ENCODE results near the gene PARP11. TPM values are rescaled to one million over a fixed set of nuclear protein-coding genes. Genes with fewer than 3 reads are reported as not detected.

PARP11 gene
- total RNA-seq, 1 donor from 2014 or later: 4.9 TPM

DNA sequence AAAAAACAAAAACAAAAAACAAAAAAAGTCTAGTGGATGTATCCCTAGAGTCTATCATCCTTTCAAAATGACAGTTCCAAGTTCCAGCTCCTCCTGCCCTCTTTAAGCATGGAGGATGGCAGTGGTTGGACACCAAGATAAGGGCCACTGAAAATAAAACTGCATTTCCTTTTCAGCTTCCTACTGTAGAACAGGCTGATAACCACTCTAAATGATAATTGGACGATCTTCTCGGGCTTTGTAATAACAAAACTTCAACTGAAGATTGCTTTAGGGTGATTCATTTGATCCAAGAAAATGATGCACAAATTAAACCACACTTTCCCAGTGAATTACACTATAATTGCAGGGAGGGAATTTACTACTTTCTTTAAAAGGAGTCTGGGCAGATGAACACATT lies 78.1 kb downstream of the PARP11 start:
- intact Hi-C loops (cut with DNase I): no loop called here
- DNase-seq (no peak), ATAC-seq (ENCODE audit: poor library complexity) (no peak)

DNA sequence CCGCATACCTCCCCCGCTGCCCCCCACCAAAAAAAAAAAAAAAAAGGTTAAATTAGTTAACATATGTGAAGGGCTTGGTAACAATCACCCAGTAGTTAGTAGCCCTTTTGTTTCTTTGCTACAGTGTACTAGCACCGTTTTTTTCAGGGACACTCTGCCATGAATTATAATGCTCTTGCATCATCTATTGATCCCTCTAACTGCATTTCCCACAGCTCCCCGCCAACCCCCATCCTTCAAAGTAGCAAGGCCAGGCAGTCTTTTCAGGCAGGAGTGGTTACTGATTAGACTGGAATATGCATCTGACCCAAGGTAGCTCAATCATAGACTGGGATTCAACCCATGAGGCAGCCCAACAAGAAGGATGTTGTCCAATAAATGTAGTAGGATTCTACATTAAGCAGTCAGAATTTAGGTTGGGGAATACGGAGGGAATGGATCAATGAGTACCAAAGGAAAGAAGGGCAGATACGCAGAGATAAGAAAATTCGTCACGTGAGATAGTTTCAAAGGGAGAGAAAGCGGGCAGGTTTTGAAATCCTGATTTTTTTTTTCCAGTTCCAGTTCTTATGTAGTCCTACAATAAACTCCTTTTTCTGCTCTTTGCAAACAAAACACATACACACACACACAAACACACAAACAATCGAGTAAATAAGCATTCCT lies 80.4 kb downstream of the PARP11 start:
- DNase-seq (no peak), ATAC-seq (ENCODE audit: poor library complexity) (no peak)
- intact Hi-C loops (cut with DNase I): no loop called here

DNA sequence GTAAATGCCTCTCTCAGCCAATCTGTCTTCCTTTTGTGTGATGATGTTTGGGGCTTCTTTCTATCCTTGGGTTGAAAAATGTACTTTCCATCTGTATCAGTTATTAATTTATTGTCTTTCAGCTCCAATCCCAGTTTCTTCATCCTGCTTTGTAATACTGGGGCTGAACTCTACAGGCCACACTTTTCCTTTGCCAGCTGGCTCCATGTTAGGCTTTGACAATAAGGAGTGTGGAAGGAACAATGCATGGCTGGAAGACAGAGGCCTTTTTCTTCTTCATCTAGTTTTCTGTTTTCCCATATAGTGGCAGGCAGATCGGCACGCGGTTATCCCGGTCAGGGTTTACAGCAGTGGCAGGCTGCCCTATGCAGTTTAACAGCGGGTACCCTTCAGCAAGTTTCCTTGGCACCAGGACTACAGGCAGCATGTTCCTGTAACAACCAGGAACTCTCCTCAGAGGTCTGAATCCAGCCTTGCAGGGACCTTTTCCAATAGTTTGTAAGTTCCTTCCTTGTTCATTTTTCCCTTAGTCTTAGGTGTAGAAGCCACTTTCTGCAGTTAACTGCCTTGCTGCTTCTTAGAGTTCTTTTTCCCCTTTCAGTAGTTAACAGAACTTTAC lies 81.8 kb downstream of the PARP11 start:
- DNase-seq (no peak), ATAC-seq (ENCODE audit: poor library complexity) (peak; percentile 67)
- intact Hi-C loops (cut with DNase I): no loop called here

DNA sequence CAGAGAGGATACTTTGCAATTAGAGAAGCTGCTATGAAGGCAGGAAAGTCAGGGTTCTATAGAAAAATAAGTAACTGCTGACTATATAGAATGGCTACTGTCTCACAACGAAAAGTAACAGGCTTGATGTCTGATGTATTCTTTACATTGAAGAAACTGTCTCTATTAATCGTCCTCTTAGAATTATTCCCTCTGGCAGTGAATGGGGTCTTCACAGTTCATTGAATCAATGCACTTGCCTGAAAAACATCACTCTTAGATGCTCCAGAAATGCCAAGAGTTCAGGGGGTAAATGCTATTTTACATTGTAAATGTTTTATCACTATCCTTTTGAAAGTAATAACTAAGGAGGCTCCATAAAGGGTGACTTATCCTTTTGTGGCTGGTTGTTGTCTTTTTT lies 82.6 kb downstream of the PARP11 start:
- intact Hi-C loops (cut with DNase I): no loop called here
- ATAC-seq (ENCODE audit: poor library complexity) (no peak), DNase-seq (no peak)

DNA sequence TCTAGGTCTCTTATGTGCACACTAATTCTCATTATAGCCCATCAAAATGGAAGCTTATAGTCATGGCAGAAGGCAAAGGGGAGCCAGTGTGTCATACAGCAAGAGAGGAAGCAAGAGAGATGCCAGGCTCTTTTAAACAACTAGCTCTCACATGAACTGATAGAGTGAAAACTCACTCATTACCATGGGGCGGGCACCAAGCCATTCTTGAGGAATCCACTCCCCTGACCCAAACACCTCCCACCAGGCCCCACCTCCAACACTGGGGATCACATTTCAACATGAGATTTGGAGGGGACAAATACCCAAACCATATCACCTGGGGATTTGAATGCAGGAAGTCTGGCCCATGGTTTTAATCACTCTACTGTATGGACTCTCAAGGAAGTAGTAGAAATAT lies 83.4 kb downstream of the PARP11 start:
- intact Hi-C loops (cut with DNase I): no loop called here
- no peak for ATAC-seq (ENCODE audit: poor library complexity)
- DNase-seq: no peak

DNA sequence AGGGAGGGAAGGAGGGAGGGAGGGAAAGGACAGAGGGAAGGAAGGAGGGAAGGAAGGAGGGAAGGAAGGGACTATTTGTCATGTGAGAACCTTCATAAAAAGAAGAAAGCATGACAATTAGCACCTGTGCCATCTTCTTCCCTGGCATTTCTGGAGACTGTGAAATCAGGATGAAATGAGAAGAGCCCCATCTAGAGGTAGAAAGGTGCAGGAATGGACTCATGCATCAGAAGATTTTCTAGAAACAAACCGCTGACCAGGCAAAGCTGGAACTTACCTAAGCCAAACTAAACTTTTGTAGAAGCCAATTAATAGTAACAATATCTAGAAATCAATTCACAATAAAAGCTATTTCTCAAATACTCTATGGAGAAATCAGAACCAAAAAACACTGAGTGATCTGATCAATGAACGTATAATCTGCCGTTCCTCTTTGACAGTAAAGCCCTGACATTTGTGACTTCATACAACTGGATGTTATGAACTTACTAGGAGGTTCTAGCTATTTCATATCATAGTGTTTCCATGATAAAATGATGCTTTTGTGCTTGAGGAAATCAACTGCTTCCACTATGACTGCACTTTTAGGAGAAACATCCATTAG lies 95.9 kb downstream of the PARP11 start:
- DNase-seq: no peak

DNA sequence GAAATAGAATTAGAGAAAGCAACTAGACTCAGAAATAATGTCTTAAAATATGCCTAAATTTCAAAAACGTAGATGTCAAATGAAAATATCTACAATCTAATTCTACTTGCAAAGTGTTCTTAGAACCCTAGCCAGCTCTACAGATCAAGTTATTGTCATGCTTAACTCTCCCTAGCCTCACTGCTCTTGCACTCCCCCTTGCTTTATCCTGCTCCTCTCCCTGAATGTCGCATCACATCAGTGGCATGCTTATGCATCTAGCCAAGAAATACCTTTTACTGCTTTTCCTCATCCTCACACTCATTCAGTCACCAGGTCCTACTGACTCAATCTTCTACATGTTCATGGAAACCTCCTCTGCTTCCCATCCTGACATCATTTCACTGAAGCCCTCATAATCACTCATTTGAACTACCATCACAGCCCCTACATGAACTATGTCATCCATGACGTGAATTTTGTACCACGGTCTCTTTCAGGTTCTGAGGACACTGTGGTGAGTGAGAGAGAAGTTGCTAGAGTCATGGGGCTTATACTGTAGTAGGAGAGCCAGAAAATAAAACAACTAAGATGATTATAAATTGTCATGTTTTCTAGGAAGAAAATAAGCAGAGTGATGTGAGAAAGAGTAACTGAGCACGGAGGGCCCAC lies 97.7 kb downstream of the PARP11 start:
- intact Hi-C loops (cut with DNase I): loop anchor here (2.0 to 10.0 kb wide), 3 partner anchors 91 to 473 kb away; no protein-coding TSS in a partner anchor
- ATAC-seq (ENCODE audit: poor library complexity) (no peak), DNase-seq (no peak)

More for the DNA sequence above, 95.9 kb downstream of the PARP11 start:
- peak; percentile 77 for ATAC-seq (ENCODE audit: poor library complexity)
- intact Hi-C loops (cut with DNase I): loop anchor here (5.0 to 10.0 kb wide), 2 partner anchors 93 to 475 kb away; no protein-coding TSS in a partner anchor

DNA sequence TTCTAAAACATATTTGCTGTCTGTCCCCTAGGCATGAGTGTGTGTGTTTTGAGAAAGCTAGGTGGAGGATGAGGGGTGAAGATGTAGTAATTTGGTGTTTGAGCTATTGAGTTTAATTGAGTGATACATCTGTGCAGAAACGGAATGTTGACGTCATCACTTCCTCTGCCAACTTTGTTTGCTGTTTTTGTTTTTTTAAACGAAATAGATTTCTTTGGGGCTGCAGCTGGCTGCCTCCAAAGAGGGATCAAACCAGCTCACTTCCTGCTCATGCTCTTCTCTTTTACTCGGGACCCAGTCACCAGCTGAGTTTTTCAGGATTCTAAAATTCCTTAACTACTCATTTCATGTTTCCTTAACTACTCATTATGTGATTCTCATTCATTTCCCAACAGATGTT lies 100.8 kb downstream of the PARP11 start:
- ATAC-seq (ENCODE audit: poor library complexity) (no peak), DNase-seq (no peak)
- intact Hi-C loops (cut with DNase I): loop anchor here (10.0 kb wide), 1 partner anchor 88 kb away; no protein-coding TSS in a partner anchor

DNA sequence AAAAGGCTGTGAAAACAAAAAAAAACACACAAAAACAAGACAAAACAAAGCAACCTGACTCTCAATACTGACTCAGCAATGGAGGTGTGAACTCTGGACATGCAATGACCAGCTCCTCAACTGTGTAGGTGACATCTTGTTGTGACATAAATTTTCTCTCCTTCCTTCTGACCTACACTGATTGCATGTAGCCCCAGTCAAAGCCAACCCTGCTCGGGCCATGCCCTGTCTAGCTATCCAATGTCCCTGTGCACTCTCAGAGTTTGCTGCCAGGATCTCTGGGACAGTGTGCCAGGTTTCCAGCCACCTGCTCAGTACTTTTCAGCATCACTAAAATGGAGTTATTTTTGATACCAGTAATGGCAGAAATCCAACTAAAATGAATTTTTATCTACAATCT lies 101.3 kb downstream of the PARP11 start:
- DNase-seq: peak; percentile 66
- ATAC-seq (ENCODE audit: poor library complexity): peak; percentile 97
- intact Hi-C loops (cut with DNase I): loop anchor here (10.0 kb wide), 1 partner anchor 87 kb away; no protein-coding TSS in a partner anchor

DNA sequence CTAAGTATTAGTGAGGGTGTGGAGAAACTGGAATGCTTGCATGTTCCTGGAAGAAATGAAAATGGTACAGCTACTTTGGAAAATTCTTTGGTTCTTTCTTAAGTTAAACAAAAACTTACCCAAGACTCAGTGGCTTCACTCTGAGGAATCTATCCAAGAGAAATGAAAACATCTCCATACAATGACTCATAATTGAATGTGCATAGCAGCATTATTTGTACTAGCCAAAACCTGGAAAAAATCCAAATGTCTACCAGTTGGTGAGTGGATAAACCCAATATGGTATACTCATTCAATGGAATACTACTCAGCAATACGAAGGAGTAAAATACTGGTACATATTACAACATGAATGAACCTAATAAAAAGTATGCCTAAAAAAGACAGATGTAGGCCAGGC lies 102.3 kb downstream of the PARP11 start:
- intact Hi-C loops (cut with DNase I): loop anchor here (10.0 kb wide), 1 partner anchor 86 kb away; no protein-coding TSS in a partner anchor
- no peak for ATAC-seq (ENCODE audit: poor library complexity)

DNA sequence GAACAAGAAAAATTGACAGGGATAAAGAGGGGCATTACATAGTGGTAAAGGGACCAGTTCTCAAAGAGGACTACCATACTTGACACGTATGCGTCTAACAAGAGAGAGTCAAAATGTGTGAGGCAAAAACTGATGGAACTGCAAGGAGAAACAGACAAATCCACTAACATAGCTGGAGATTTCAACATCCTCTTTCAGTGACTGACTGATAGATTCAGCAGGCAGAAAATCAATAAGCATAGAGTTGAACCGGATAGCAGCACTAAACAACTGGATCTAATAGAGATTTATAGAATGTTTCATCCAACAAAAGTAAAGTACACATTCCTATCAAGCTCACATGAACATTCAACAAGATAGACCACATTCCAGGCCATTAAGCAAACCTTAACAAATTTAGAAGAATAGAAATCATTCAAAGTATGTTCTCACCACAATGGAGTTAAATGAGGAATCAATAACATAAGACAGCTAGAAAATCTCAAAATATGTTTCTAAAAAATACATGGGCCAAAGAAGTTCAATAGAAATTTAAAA lies 104.2 kb downstream of the PARP11 start:
- ATAC-seq (ENCODE audit: poor library complexity) (no peak), DNase-seq (no peak)
- intact Hi-C loops (cut with DNase I): no loop called here

More for the DNA sequence above, 102.3 kb downstream of the PARP11 start:
- DNase-seq: no peak

DNA sequence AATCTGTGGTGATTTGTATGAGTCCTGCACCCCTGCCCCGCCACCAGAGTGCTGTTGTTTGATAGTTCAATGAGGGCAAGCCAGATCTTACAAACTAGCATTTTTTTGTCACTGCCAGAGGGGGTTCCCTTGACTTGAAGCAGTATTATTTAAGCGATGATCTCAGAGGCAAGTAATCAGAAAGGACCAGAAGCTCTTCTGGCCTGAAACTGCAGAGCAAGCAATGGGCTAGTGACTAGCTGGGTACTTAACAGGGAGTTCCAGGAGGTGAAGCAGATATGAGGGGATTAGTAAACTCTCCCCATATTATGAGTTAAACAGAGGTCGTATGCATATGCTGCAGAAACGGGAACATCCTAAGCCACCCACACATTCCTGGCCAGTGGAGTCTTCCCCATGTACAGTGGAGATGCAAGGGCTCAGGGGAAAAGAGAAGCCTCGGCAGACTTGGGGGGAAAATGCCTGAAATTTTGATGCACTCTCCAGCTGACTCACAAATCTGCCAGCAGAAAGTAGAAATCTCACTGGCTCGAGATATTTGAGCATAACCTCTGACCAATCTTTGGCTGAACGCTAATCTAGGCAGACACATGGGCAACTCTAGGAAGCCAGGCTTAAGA lies 112.0 kb downstream of the PARP11 start:
- no peak for DNase-seq
- no peak for ATAC-seq (ENCODE audit: poor library complexity)
- intact Hi-C loops (cut with DNase I): no loop called here

DNA sequence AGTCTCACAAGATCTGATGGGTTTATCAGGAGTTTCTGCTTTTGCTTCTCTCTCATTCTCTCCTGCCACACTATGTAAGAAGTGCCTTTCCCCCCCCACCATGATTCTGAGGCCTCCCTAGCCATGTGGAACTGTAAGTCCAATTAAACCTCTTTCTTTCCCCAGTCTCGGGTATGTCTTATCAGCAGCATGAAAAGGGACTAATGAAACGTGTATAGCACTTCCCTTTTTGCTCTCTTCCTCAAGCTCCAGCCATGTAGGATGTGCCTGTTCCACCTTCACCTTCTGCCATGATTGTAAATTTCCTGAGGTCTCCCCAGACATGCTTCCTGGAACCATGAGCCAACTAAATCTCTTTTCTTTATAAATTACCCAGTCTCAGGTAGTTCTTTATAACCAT lies 113.3 kb downstream of the PARP11 start:
- intact Hi-C loops (cut with DNase I): no loop called here
- ATAC-seq (ENCODE audit: poor library complexity) (no peak), DNase-seq (no peak)

Other genes starting within 250 kb of the PARP11 start
- gene CRACR2A, start 120.3 kb downstream of the PARP11 start, total RNA-seq: 5.2 TPM

All from Right ventricle myocardium superior (tissue), 1 donor.